ENCODE results near the gene BMP15.
A peak's percentile ranks its signal among the peaks of the same experiment; 100 is the strongest.

The BMP15 gene

GRCh38 chrX:50913520-50913919 is 3.0 kb downstream of the BMP15 start:
- H4K20me1 ChIP-seq (ENCODE audit: insufficient read depth): no peaks in the 10 kb centered on the region
- no peak overlapping the region for H3K4me2 ChIP-seq
- no peaks in the 10 kb centered on the region for H3K79me2 ChIP-seq (ENCODE audit: insufficient read depth, low read depth)
- TF ChIP-seq, protein P1, sequence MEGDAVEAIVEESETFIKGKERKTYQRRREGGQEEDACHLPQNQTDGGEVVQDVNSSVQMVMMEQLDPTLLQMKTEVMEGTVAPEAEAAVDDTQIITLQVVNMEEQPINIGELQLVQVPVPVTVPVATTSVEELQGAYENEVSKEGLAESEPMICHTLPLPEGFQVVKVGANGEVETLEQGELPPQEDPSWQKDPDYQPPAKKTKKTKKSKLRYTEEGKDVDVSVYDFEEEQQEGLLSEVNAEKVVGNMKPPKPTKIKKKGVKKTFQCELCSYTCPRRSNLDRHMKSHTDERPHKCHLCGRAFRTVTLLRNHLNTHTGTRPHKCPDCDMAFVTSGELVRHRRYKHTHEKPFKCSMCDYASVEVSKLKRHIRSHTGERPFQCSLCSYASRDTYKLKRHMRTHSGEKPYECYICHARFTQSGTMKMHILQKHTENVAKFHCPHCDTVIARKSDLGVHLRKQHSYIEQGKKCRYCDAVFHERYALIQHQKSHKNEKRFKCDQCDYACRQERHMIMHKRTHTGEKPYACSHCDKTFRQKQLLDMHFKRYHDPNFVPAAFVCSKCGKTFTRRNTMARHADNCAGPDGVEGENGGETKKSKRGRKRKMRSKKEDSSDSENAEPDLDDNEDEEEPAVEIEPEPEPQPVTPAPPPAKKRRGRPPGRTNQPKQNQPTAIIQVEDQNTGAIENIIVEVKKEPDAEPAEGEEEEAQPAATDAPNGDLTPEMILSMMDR (conservative IDR thresholded peaks at IDR 0.05; ENCODE audit: low read depth, low read length): no peak
- H3K27ac ChIP-seq: no peak overlapping the region
- H3K4me3 ChIP-seq (IDR thresholded peaks at IDR 0.05; ENCODE audit: insufficient read depth, low read depth, low read length): no peak overlapping the region
- H3K4me1 ChIP-seq (ENCODE audit: low read depth, poor library complexity, severe bottlenecking): no peaks in the 10 kb centered on the region
- H2AFZ ChIP-seq (ENCODE audit: low read depth): no peak overlapping the region
- no peaks in the 10 kb centered on the region for H3K36me3 ChIP-seq (ENCODE audit: insufficient read depth)
- no peaks in the 10 kb centered on the region for H3K27me3 ChIP-seq (ENCODE audit: insufficient read depth, low read depth)
- no peak overlapping the region for H3K9ac ChIP-seq

GRCh38 chrX:50920132-50920531 is 9.6 kb downstream of the BMP15 start:
- TF ChIP-seq, protein P1 (conservative IDR thresholded peaks at IDR 0.05; ENCODE audit: low read depth, low read length): peak; percentile 32; the same call in 1 of the 2 replicates
- no peak overlapping the region for H3K27ac ChIP-seq
- no peaks in the 10 kb centered on the region for H3K27me3 ChIP-seq (ENCODE audit: insufficient read depth, low read depth)
- H3K4me3 ChIP-seq (IDR thresholded peaks at IDR 0.05; ENCODE audit: insufficient read depth, low read depth, low read length): no peak overlapping the region
- no peak overlapping the region for H2AFZ ChIP-seq (ENCODE audit: low read depth)
- no peak overlapping the region for H3K9ac ChIP-seq
- H3K4me2 ChIP-seq: no peak overlapping the region
- no peaks in the 10 kb centered on the region for H3K4me1 ChIP-seq (ENCODE audit: low read depth, poor library complexity, severe bottlenecking)
- no peaks in the 10 kb centered on the region for H3K79me2 ChIP-seq (ENCODE audit: insufficient read depth, low read depth)
- no peaks in the 10 kb centered on the region for H3K36me3 ChIP-seq (ENCODE audit: insufficient read depth)
- no peaks in the 10 kb centered on the region for H4K20me1 ChIP-seq (ENCODE audit: insufficient read depth)

- Histone ChIP-seq H3K27ac (no peak overlapping the region), H4K20me1 (ENCODE audit: insufficient read depth) (no peaks in the 10 kb centered on the region), H3K9ac (no peak overlapping the region), H3K79me2 (ENCODE audit: insufficient read depth, low read depth) (no peaks in the 10 kb centered on the region), H3K36me3 (ENCODE audit: insufficient read depth) (no peaks in the 10 kb centered on the region), H3K4me3 (IDR thresholded peaks at IDR 0.05; ENCODE audit: insufficient read depth, low read depth, low read length) (no peak overlapping the region), H2AFZ (ENCODE audit: low read depth) (no peak overlapping the region), H3K4me2 (no peak overlapping the region), H3K27me3 (ENCODE audit: insufficient read depth, low read depth) (no peaks in the 10 kb centered on the region), H3K4me1 (ENCODE audit: low read depth, poor library complexity, severe bottlenecking) (no peaks in the 10 kb centered on the region)
- TF ChIP-seq, protein P1 (conservative IDR thresholded peaks at IDR 0.05; ENCODE audit: low read depth, low read length): no peak
Observed at GRCh38 chrX:50927127-50927526, 16.6 kb downstream of the BMP15 start.

DNA sequence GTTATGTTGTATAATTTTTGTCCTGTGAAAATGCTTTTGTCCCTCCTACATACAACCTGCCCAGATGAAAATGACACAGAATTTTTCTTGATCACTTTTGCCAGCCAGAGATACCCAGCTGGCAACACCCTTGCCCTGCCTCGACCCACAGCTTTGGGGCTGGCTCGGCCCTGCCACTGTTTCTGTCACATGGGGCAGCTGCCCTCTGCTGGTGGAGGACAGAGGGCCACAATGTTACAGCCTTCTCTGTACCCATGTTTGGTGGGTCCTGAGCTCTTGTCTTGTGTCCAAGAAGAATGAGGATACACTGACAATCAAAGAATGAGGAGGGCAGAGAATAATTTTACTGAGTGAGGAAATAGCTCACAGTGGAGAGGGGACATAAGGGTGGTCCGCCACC is 31.1 kb downstream of the BMP15 start:
- H3K79me2 ChIP-seq (ENCODE audit: insufficient read depth, low read depth): no peaks in the 10 kb centered on the region
- H3K4me1 ChIP-seq (ENCODE audit: low read depth, poor library complexity, severe bottlenecking): no peaks in the 10 kb centered on the region
- H3K4me2 ChIP-seq: no peak overlapping the region
- no peak overlapping the region for H3K27ac ChIP-seq
- H2AFZ ChIP-seq (ENCODE audit: low read depth): no peak overlapping the region
- H3K27me3 ChIP-seq (ENCODE audit: insufficient read depth, low read depth): no peaks in the 10 kb centered on the region
- TF ChIP-seq, protein P1 (conservative IDR thresholded peaks at IDR 0.05; ENCODE audit: low read depth, low read length): peak; percentile 57
- no peaks in the 10 kb centered on the region for H3K36me3 ChIP-seq (ENCODE audit: insufficient read depth)
- no peaks in the 10 kb centered on the region for H4K20me1 ChIP-seq (ENCODE audit: insufficient read depth)
- no peak overlapping the region for H3K9ac ChIP-seq
- no peak overlapping the region for H3K4me3 ChIP-seq (IDR thresholded peaks at IDR 0.05; ENCODE audit: insufficient read depth, low read depth, low read length)

All from KMS-11 (cell line).